C4-2B (cell line): ENCODE measurements around the gene TMF1.

ENCODE experiments used
- CTCF ChIP-seq: fragments of 450-650 bp; conservative IDR thresholded peaks from 2 replicates; pipeline ENCODE4 v1.5.1; 2017; ENCODE audit warnings: mild to moderate bottlenecking
- ZFX ChIP-seq: fragments of 450-650 bp; IDR thresholded peaks from 2 replicates; pipeline ENCODE4 v1.6.1; 2017

- TF ChIP-seq CTCF, result no peak
- no peak for TF ChIP-seq ZFX
These were observed 6.2 kb upstream of the TMF1 start for GRCh38 chr3:69058180-69058946.
